Liver (tissue), 9 donors: ENCODE measurements around the gene SLC9A3. TPM values are rescaled to one million over a fixed set of nuclear protein-coding genes. Genes with fewer than 3 reads are reported as not detected.

Experiments
- DNase-seq: peaks from one replicate; pipeline ENCODE4 v3.0.0-alpha.2; 2017; ENCODE audit warnings: low spot score
- H3K27ac ChIP-seq, 2 donors: one replicate each; pipeline ENCODE4 v1.7.0; 2013; ENCODE audit warnings: inconsistent platforms in 2 of 2, low read length in 2 of 2, control low read depth in 1 of 2, low read depth in 1 of 2, mild to moderate bottlenecking in 1 of 2
- H3K27me3 ChIP-seq, 4 donors: one replicate each; pipeline versions ENCODE4 v1.6.1 to v1.7.0; 2013; ENCODE audit warnings: low read length in 3 of 4, inconsistent platforms in 1 of 4, mild to moderate bottlenecking in 1 of 4, moderate library complexity in 1 of 4; ENCODE audit not compliant: control insufficient read depth in 4 of 4, insufficient read depth in 4 of 4
- H3K36me3 ChIP-seq, 4 donors: one replicate each; pipeline versions ENCODE4 v1.6.1 to v1.7.0; 2013; ENCODE audit warnings: low read length in 3 of 4, mild to moderate bottlenecking in 3 of 4, low read depth in 1 of 4, moderate library complexity in 1 of 4; ENCODE audit not compliant: control insufficient read depth in 4 of 4, insufficient read depth in 3 of 4
- H3K4me1 ChIP-seq, 4 donors: one replicate each; pipeline versions ENCODE4 v1.6.1 to v1.7.0; 2013; ENCODE audit warnings: low read length in 3 of 4, mild to moderate bottlenecking in 3 of 4, moderate library complexity in 1 of 4; ENCODE audit not compliant: control insufficient read depth in 4 of 4, insufficient read depth in 4 of 4
- H3K4me3 ChIP-seq, 3 donors: one replicate each; pipeline versions ENCODE4 v1.6.1 to v1.7.0; 2013; ENCODE audit warnings: low read length in 3 of 3, control low read depth in 1 of 3, low read depth in 1 of 3, mild to moderate bottlenecking in 1 of 3
- H3K9ac ChIP-seq, 2 donors: one replicate each; pipeline ENCODE4 v1.7.0; 2013; ENCODE audit warnings: low read length in 2 of 2, mild to moderate bottlenecking in 2 of 2, moderate library complexity in 2 of 2, control low read depth in 1 of 2, low read depth in 1 of 2
- H3K9me3 ChIP-seq, 4 donors: one replicate each; pipeline versions ENCODE4 v1.6.1 to v1.7.0; 2013; ENCODE audit warnings: low read length in 3 of 4; ENCODE audit not compliant: control insufficient read depth in 4 of 4
- EGR1 ChIP-seq, 2 donors: IDR thresholded peaks; 2 replicates each; pipeline ENCODE4 v1.6.1; 2016 to 2018; ENCODE audit warnings: antibody characterized with exemption in 2 of 2, low read depth in 2 of 2
- FOXA1 ChIP-seq: IDR thresholded peaks from 2 replicates; pipeline ENCODE4 v1.6.1; 2016; ENCODE audit warnings: antibody characterized with exemption
- FOXA2 ChIP-seq: IDR thresholded peaks from 2 replicates; pipeline ENCODE4 v1.6.1; 2016; ENCODE audit warnings: antibody characterized with exemption
- GABPA ChIP-seq, 2 donors: IDR thresholded peaks in 1 of 2; conservative IDR thresholded peaks in 1 of 2; 2 replicates each; pipeline ENCODE4 v1.6.1; 2016; ENCODE audit warnings: antibody characterized with exemption in 2 of 2, mild to moderate bottlenecking in 1 of 2, moderate library complexity in 1 of 2
- HNF4A ChIP-seq, 2 donors: conservative IDR thresholded peaks; 2 replicates each; pipeline ENCODE4 v1.6.1; 2016; ENCODE audit warnings: antibody characterized with exemption in 2 of 2, mild to moderate bottlenecking in 2 of 2
- HNF4G ChIP-seq: IDR thresholded peaks from 2 replicates; pipeline ENCODE4 v1.6.1; 2016; ENCODE audit warnings: antibody characterized with exemption
- JUND ChIP-seq, 2 donors: IDR thresholded peaks; 2 replicates each; pipeline ENCODE4 v1.6.1; 2016; ENCODE audit warnings: antibody characterized with exemption in 2 of 2
- NR2F2 ChIP-seq: IDR thresholded peaks from 2 replicates; pipeline ENCODE4 v1.6.1; 2016; ENCODE audit warnings: antibody characterized with exemption
- RAD21 ChIP-seq, 2 donors: IDR thresholded peaks; 2 replicates each; pipeline ENCODE4 v1.6.1; 2016; ENCODE audit warnings: antibody characterized with exemption in 2 of 2, mild to moderate bottlenecking in 2 of 2
- RXRA ChIP-seq, 2 donors: IDR thresholded peaks; 2 replicates each; pipeline ENCODE4 v1.6.1; 2017 to 2018; ENCODE audit warnings: antibody characterized with exemption in 2 of 2, mild to moderate bottlenecking in 1 of 2
- SP1 ChIP-seq: IDR thresholded peaks from 2 replicates; pipeline ENCODE4 v1.6.1; 2018; ENCODE audit warnings: antibody characterized with exemption, mild to moderate bottlenecking
- TAF1 ChIP-seq: conservative IDR thresholded peaks from 2 replicates; pipeline ENCODE4 v1.6.1; 2016; ENCODE audit warnings: antibody characterized with exemption, mild to moderate bottlenecking
- YY1 ChIP-seq: IDR thresholded peaks from 2 replicates; pipeline ENCODE4 v1.6.1; 2016; ENCODE audit warnings: antibody characterized with exemption, mild to moderate bottlenecking
- WGBS: extraction: QIAGEN DNeasy Blood & Tissue Kit; methylation state at CpG from one replicate; pipeline ENCODE4 v1.1.7; 2013; 5-methylcytosine and 5-hydroxymethylcytosine counted together
- polyA plus RNA-seq, 2 donors: library from polyadenylated mRNA; stranded (reverse) in 1 of 2; unstranded in 1 of 2; fragments of 200-250 nt in 1 of 2; fragments of >200 nt in 1 of 2; fragmentation: Nextera tagmentation in 1 of 2; extraction: Ambion mirVana in 1 of 2; gene quantifications; one replicate each; pipeline versions ENCODE4 v1.2.1 to v1.2.3, GENCODE V29; 2013 to 2015
- total RNA-seq, 2 donors: library from RNA; depleted of rRNA; stranded (reverse); fragments of >200 nt; gene quantifications; one replicate each; pipeline ENCODE4 v1.2.3, GENCODE V29; 2014
- TF ChIP-seq, protein P1 (sequence below): IDR thresholded peaks from 2 replicates; pipeline ENCODE4 v1.6.1; 2016; ENCODE audit warnings: antibody characterized with exemption
- TF ChIP-seq, protein P2 (sequence below): IDR thresholded peaks from 2 replicates; pipeline ENCODE4 v1.6.1; 2016; ENCODE audit warnings: antibody characterized with exemption
- TF ChIP-seq, protein P3 (sequence below): IDR thresholded peaks from 2 replicates; pipeline ENCODE4 v1.6.1; 2016; ENCODE audit warnings: antibody characterized with exemption
- TF ChIP-seq, protein P4 (sequence below): fragments of 150-350 bp; IDR thresholded peaks from 2 replicates; pipeline ENCODE4 v1.5.1; 2017; ENCODE audit warnings: improper control_type of control experiment, low read depth, low read length; ENCODE audit not compliant: missing input control
- TF ChIP-seq, protein P5 (sequence below): IDR thresholded peaks from 2 replicates; pipeline ENCODE4 v1.6.1; 2016; ENCODE audit warnings: antibody characterized with exemption, mild to moderate bottlenecking
- donor health status: healthy.
- donor health status: healthy.
- donor health status: healthy.
- donor health status: healthy.
- donor health status: healthy.

SLC9A3 gene
- total and polyA plus RNA-seq, 4 donors, result 0.31 to 1.0 (median 0.67) TPM

DNA sequence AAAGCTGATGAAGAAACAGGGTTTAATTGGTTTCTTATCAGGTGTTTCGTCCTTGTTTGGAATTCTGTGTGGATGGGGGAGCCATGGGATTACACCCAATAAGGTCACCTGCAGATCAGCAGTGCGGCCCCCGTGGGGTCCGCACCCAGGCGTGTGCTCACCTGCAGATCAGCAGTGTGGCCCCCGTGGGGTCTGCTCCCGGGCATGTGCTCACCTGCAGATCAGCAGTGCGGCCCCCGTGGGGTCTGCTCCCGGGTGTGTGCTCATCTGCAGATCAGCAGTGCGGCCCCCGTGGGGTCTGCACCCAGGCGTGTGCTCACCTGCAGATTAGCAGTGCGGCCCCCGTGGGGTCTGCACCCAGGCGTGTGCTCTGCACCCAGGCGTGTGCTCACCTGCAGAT lies 46.2 kb upstream of the SLC9A3 start:
- 83% methylated on average over 17 of the region's 17 CpGs for WGBS
- no peaks in the 10 kb centered on the region for H3K4me1 ChIP-seq
- no peak overlapping the region for H3K27ac ChIP-seq
- H3K36me3 ChIP-seq, result no peaks in the 10 kb centered on the region
- no peak for DNase-seq
- TF ChIP-seq TAF1 (no peak), YY1 (no peak), HNF4A (conservative IDR thresholded peaks at IDR 0.05) (no peak), JUND (IDR thresholded peaks at IDR 0.05) (no peak), NR2F2 (no peak), HNF4G (no peak), GABPA (IDR thresholded peaks at IDR 0.05 in 1 of 2, conservative IDR thresholded peaks at IDR 0.05 in 1 of 2) (no peak), RAD21 (IDR thresholded peaks at IDR 0.05) (no peak), FOXA1 (no peak), EGR1 (IDR thresholded peaks at IDR 0.05; ENCODE audit: low read depth in 2 of 2) (no peak)
- TF ChIP-seq, protein P1, sequence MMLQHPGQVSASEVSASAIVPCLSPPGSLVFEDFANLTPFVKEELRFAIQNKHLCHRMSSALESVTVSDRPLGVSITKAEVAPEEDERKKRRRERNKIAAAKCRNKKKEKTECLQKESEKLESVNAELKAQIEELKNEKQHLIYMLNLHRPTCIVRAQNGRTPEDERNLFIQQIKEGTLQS, result no peak
- TF ChIP-seq, protein P2, sequence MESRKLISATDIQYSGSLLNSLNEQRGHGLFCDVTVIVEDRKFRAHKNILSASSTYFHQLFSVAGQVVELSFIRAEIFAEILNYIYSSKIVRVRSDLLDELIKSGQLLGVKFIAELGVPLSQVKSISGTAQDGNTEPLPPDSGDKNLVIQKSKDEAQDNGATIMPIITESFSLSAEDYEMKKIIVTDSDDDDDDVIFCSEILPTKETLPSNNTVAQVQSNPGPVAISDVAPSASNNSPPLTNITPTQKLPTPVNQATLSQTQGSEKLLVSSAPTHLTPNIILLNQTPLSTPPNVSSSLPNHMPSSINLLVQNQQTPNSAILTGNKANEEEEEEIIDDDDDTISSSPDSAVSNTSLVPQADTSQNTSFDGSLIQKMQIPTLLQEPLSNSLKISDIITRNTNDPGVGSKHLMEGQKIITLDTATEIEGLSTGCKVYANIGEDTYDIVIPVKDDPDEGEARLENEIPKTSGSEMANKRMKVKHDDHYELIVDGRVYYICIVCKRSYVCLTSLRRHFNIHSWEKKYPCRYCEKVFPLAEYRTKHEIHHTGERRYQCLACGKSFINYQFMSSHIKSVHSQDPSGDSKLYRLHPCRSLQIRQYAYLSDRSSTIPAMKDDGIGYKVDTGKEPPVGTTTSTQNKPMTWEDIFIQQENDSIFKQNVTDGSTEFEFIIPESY, result no peak
- TF ChIP-seq, protein P3, sequence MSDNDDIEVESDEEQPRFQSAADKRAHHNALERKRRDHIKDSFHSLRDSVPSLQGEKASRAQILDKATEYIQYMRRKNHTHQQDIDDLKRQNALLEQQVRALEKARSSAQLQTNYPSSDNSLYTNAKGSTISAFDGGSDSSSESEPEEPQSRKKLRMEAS, result no peak
- TF ChIP-seq, protein P4, sequence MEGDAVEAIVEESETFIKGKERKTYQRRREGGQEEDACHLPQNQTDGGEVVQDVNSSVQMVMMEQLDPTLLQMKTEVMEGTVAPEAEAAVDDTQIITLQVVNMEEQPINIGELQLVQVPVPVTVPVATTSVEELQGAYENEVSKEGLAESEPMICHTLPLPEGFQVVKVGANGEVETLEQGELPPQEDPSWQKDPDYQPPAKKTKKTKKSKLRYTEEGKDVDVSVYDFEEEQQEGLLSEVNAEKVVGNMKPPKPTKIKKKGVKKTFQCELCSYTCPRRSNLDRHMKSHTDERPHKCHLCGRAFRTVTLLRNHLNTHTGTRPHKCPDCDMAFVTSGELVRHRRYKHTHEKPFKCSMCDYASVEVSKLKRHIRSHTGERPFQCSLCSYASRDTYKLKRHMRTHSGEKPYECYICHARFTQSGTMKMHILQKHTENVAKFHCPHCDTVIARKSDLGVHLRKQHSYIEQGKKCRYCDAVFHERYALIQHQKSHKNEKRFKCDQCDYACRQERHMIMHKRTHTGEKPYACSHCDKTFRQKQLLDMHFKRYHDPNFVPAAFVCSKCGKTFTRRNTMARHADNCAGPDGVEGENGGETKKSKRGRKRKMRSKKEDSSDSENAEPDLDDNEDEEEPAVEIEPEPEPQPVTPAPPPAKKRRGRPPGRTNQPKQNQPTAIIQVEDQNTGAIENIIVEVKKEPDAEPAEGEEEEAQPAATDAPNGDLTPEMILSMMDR, result no peak
- TF ChIP-seq, protein P5, sequence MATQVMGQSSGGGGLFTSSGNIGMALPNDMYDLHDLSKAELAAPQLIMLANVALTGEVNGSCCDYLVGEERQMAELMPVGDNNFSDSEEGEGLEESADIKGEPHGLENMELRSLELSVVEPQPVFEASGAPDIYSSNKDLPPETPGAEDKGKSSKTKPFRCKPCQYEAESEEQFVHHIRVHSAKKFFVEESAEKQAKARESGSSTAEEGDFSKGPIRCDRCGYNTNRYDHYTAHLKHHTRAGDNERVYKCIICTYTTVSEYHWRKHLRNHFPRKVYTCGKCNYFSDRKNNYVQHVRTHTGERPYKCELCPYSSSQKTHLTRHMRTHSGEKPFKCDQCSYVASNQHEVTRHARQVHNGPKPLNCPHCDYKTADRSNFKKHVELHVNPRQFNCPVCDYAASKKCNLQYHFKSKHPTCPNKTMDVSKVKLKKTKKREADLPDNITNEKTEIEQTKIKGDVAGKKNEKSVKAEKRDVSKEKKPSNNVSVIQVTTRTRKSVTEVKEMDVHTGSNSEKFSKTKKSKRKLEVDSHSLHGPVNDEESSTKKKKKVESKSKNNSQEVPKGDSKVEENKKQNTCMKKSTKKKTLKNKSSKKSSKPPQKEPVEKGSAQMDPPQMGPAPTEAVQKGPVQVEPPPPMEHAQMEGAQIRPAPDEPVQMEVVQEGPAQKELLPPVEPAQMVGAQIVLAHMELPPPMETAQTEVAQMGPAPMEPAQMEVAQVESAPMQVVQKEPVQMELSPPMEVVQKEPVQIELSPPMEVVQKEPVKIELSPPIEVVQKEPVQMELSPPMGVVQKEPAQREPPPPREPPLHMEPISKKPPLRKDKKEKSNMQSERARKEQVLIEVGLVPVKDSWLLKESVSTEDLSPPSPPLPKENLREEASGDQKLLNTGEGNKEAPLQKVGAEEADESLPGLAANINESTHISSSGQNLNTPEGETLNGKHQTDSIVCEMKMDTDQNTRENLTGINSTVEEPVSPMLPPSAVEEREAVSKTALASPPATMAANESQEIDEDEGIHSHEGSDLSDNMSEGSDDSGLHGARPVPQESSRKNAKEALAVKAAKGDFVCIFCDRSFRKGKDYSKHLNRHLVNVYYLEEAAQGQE, result no peak
- peaks cover 0 to 15% (median 1%) of the 10 kb centered on the region in 4 donors for H3K9me3 ChIP-seq
- H3K9ac ChIP-seq, result no peak overlapping the region
- no peak overlapping the region for H3K4me3 ChIP-seq
- H3K27me3 ChIP-seq, result peaks cover 0 to 7% (median 3%) of the 10 kb centered on the region in 4 donors

DNA sequence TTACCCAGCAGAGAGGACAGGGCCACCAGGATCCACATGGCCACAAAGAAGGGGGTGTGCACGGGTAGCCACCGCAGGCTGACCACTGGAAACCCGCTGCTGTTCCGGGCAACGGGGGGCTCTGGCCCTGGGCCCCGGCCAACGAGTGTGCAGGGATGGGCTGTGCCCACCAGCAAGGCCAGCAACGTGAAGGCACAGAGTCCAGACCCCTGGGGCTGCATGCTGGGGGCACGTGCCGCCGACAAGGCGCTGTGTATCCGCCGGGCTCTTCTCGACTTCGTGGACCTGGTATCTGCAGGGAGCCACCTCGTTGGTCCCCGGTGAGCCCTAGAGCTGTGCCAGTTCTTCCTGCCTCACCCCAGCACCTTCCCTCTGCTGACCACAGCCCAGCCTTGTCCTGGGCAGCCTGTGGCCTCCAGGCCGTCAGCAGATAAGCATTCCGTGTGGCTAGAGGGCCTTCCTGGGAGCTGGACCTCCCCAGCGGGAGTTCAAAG lies 45.7 kb upstream of the SLC9A3 start:
- Histone ChIP-seq H3K27me3 (peaks cover 0 to 7% (median 3%) of the 10 kb centered on the region in 4 donors), H3K27ac (no peak overlapping the region), H3K9me3 (peaks cover 0 to 12% (median 0%) of the 10 kb centered on the region in 4 donors), H3K36me3 (no peaks in the 10 kb centered on the region), H3K9ac (no peak overlapping the region), H3K4me1 (no peaks in the 10 kb centered on the region), H3K4me3 (no peak overlapping the region)
- TF ChIP-seq, protein P3, result no peak
- no peak for TF ChIP-seq RXRA (IDR thresholded peaks at IDR 0.05)
- TF ChIP-seq, protein P5, result no peak
- no peak for TF ChIP-seq HNF4A (conservative IDR thresholded peaks at IDR 0.05)
- TF ChIP-seq SP1, result no peak
- TF ChIP-seq, protein P1, result no peak
- TF ChIP-seq NR2F2, result no peak
- TF ChIP-seq YY1, result no peak
- no peak for TF ChIP-seq FOXA2
- TF ChIP-seq EGR1 (IDR thresholded peaks at IDR 0.05; ENCODE audit: low read depth in 2 of 2), result no peak
- 82% methylated on average over 21 of the region's 21 CpGs for WGBS
- DNase-seq, result no peak
